MG63 (cell line): Measurements from ENCODE around the gene ACIN1. TPM values are rescaled to one million over a fixed set of nuclear protein-coding genes. Genes with fewer than 3 reads are reported as not detected.

Experiments
- total RNA-seq: library from RNA; depleted of rRNA; stranded (reverse); fragments of >200 nt; shearing (Covaris generic); gene quantifications from 2 replicates; pipeline ENCODE4 v1.2.3, GENCODE V29; 2014; ENCODE audit warnings: low replicate concordance; rRNA removed

Gene ACIN1
- total RNA-seq, 1 experiment from 2014 or later: 52.2 TPM

Other genes with a start within 250 kb of the ACIN1 start
- 6.4 and 21.9 TPM in 2 replicates for gene LRP10, start 223.4 kb downstream of the ACIN1 start, total RNA-seq
- not detected in 2 replicates for gene REM2, start 211.9 kb downstream of the ACIN1 start, total RNA-seq
- 25.4 and 27.8 TPM in 2 replicates for gene RBM23, start 176.0 kb downstream of the ACIN1 start, total RNA-seq
- gene PRMT5, start 165.8 kb downstream of the ACIN1 start, total RNA-seq: 99.2 and 100 TPM in 2 replicates
- 41.3 and 76.1 TPM in 2 replicates for gene HAUS4, start 138.0 kb downstream of the ACIN1 start, total RNA-seq
- 60.8 and 69.6 TPM in 2 replicates for gene AJUBA, start 112.6 kb downstream of the ACIN1 start, total RNA-seq
- gene C14orf93, start 85.0 kb downstream of the ACIN1 start, total RNA-seq: 3.7 and 12.3 TPM in 2 replicates
- 170 and 273 TPM in 2 replicates for gene PSMB5, start 60.2 kb downstream of the ACIN1 start, total RNA-seq
- gene PSMB11, start 52.9 kb downstream of the ACIN1 start, total RNA-seq: not detected in 2 replicates
- gene CDH24, start 37.6 kb downstream of the ACIN1 start, total RNA-seq: 1.4 and 1.9 TPM in 2 replicates
- gene C14orf119, start 369 bp upstream of the ACIN1 start, total RNA-seq: 9.6 and 22.8 TPM in 2 replicates
- gene CIROP, start 9.9 kb upstream of the ACIN1 start, total RNA-seq: not detected in 2 replicates
- not detected in 2 replicates for gene CEBPE, start 24.1 kb upstream of the ACIN1 start, total RNA-seq
- 0.13 and 8.4 TPM in 2 replicates for gene SLC7A8, start 88.5 kb upstream of the ACIN1 start, total RNA-seq
- gene RNF212B, start 142.8 kb upstream of the ACIN1 start, total RNA-seq: not detected in 2 replicates
- gene HOMEZ, start 191.0 kb upstream of the ACIN1 start, total RNA-seq: 0.76 and 1.4 TPM in 2 replicates
- 0.30 TPM in 1 of 2 replicates, not detected in the other for gene PPP1R3E, start 207.7 kb upstream of the ACIN1 start, total RNA-seq
- gene BCL2L2, start 211.7 kb upstream of the ACIN1 start, total RNA-seq: 7.1 and 10.7 TPM in 2 replicates
- 48.3 and 89.9 TPM in 2 replicates for gene PABPN1, start 226.3 kb upstream of the ACIN1 start, total RNA-seq